Muscle of leg (tissue), 11 donors: ENCODE data around the gene TRAF3. TPM values are rescaled to one million over a fixed set of nuclear protein-coding genes. Genes with fewer than 3 reads are reported as not detected.

Source experiments
- DNase-seq: peaks from one replicate; pipeline ENCODE4 v3.0.0; 2013
- H3K27ac ChIP-seq: one replicate; pipeline ENCODE4 v1.5.1; 2013; ENCODE audit warnings: mild to moderate bottlenecking, low read length, control low read depth
- H3K27me3 ChIP-seq: one replicate; pipeline ENCODE4 v1.6.1; 2013; ENCODE audit warnings: low read length; ENCODE audit not compliant: control insufficient read depth, insufficient read depth
- H3K36me3 ChIP-seq: one replicate; pipeline ENCODE4 v1.6.1; 2013; ENCODE audit warnings: low read length; ENCODE audit not compliant: control insufficient read depth, insufficient read depth
- H3K4me1 ChIP-seq: one replicate; pipeline ENCODE4 v1.6.1; 2013; ENCODE audit warnings: low read length; ENCODE audit not compliant: control insufficient read depth, insufficient read depth
- H3K4me3 ChIP-seq: one replicate; pipeline ENCODE4 v1.5.1; 2013; ENCODE audit warnings: low read length, control low read depth
- H3K9me3 ChIP-seq: replicated peaks from 2 replicates; pipeline ENCODE4 v1.6.1; 2013; ENCODE audit warnings: low read depth, low read length; ENCODE audit not compliant: control insufficient read depth
- WGBS: methylation state at CpG from one replicate; pipeline ENCODE4 v1.1.5; 2013; ENCODE audit warnings: missing lambda C conversion rate; ENCODE audit not compliant: insufficient coverage; 5-methylcytosine and 5-hydroxymethylcytosine counted together
- polyA plus RNA-seq, 8 donors: library from polyadenylated mRNA; unstranded; fragments of 120-200 nt; gene quantifications; one replicate each; pipeline versions ENCODE4 v1.2.1 to v1.2.3, GENCODE V29; 2013; ENCODE audit warnings: inconsistent platforms in 1 of 8, low replicate concordance in 1 of 8; ENCODE audit not compliant: insufficient read length in 8 of 8, insufficient read depth in 1 of 8
- total RNA-seq: library from RNA; stranded (reverse); fragments of 120-200 nt; gene quantifications from one replicate; pipeline ENCODE4 v1.2.4, GENCODE V29; 2013

TRAF3 gene
- total and polyA plus RNA-seq, 9 donors = 9.4 to 19.7 (median 13.8) TPM

DNA sequence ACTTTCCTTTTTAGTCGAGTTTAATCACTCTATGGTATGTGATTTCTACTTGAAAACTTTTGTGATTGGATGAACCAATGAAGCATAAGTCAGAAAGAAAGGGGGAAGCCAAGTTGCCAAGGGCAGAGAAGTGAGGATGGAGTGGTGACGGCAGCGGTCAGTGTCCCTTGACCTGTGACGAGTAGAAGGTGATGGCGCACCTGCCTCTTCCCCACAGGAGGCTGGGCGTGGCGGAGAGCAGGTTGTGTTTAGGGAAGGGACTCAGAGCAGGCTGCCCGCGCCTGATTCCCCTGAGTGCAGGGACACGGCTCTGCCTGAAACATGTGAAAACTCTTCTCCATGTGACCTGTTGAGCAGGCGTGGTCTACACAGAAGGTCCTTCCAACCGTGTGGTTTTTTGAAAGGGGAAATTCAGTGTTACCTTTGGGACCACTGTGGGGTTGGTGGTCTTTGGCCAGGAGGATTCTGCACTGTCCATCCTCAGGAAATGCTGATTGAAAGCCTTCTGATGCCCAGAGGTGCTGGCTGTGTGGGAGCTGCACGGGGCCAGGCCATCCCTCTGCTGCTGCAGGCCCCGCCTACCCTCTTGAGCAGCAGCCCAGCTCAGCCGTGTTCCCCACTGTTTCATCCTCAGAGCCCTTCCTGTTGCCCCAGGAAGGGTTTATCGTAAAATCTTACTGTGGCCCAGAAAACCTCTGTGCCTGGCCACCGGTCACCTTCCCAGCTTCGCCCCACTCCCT is 121.7 kb downstream of the TRAF3 start:
- 81% methylated on average over 18 of the region's 18 CpGs for WGBS
- H3K4me3 ChIP-seq = no peak overlapping the region
- peaks cover 35% of the 10 kb centered on the region for H3K36me3 ChIP-seq
- no peaks in the 10 kb centered on the region for H3K27me3 ChIP-seq
- peaks cover 2% of the 10 kb centered on the region for H3K4me1 ChIP-seq
- no peak overlapping the region for H3K27ac ChIP-seq
- no peaks in the 10 kb centered on the region for H3K9me3 ChIP-seq
- no peak for DNase-seq

- H3K4me1 ChIP-seq = peaks cover 2% of the 10 kb centered on the region
- peaks cover 36% of the 10 kb centered on the region for H3K36me3 ChIP-seq
- H3K4me3 ChIP-seq = no peak overlapping the region
- WGBS = 93% methylated on average over 3 of the region's 8 CpGs
- DNase-seq = no peak
- no peaks in the 10 kb centered on the region for H3K9me3 ChIP-seq
- H3K27me3 ChIP-seq = no peaks in the 10 kb centered on the region
- no peak overlapping the region for H3K27ac ChIP-seq
Observed at GRCh38 chr14:102899516-102899900, 122.3 kb downstream of the TRAF3 start.

GRCh38 chr14:102900631-102901571 is 123.7 kb downstream of the TRAF3 start:
- H3K27ac ChIP-seq = no peak overlapping the region
- H3K27me3 ChIP-seq = no peaks in the 10 kb centered on the region
- no peaks in the 10 kb centered on the region for H3K9me3 ChIP-seq
- peaks cover 2% of the 10 kb centered on the region for H3K4me1 ChIP-seq
- WGBS = 78% methylated on average over 38 of the region's 39 CpGs
- no peak for DNase-seq
- peaks cover 37% of the 10 kb centered on the region for H3K36me3 ChIP-seq
- H3K4me3 ChIP-seq = no peak overlapping the region

- Histone ChIP-seq H3K27ac (no peak overlapping the region), H3K9me3 (no peaks in the 10 kb centered on the region), H3K36me3 (peaks cover 38% of the 10 kb centered on the region), H3K4me1 (peaks cover 2% of the 10 kb centered on the region), H3K4me3 (no peak overlapping the region), H3K27me3 (no peaks in the 10 kb centered on the region)
- WGBS = 70% methylated on average over 4 of the region's 4 CpGs
- no peak for DNase-seq
Observed at GRCh38 chr14:102901633-102902032, 124.4 kb downstream of the TRAF3 start.

- Histone ChIP-seq H3K36me3 (peaks cover 41% of the 10 kb centered on the region), H3K4me1 (peaks cover 2% of the 10 kb centered on the region), H3K27me3 (no peaks in the 10 kb centered on the region), H3K9me3 (no peaks in the 10 kb centered on the region), H3K27ac (no peak overlapping the region), H3K4me3 (no peak overlapping the region)
- DNase-seq = no peak
- 83% methylated on average over 5 of the region's 7 CpGs for WGBS
Observed at GRCh38 chr14:102902086-102902485, 124.8 kb downstream of the TRAF3 start.

DNA sequence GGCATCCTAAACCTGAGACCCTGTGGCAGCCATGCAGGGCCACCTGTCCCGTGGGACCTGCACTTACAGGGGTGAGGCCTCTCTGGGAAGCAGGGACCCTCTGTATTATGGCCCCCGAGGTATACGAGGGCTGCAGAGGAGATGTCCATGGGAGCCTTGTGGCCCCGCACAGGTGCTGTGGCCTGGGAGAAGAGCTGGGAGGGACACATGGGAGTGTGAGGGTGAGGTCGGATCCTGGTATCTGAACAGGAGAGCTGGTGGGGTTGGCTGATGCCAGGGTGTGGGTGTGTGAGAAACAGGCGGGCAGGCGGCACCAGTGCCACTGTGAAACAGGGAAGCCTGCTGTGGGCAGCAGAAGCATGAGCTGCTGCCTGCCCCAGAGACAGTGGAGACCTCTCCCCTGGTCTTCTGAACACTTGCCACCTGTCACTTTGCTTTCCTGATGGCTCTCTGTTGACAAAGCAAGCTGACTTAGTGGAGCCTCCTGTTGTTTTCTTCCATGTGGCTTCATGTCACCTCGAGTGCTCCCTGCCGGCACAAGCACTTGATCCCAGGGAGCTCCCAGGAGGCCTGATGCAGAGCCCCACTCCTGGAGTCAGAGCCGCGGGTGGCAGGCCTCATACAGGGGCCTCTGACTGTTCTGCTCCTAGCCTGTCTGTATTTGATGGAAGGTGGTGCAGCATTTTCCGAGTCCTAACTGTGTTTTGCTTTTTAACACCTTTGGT is 125.4 kb downstream of the TRAF3 start:
- WGBS = 83% methylated on average over 8 of the region's 12 CpGs
- Histone ChIP-seq H3K4me3 (no peak overlapping the region), H3K4me1 (peaks cover 2% of the 10 kb centered on the region), H3K27me3 (no peaks in the 10 kb centered on the region), H3K9me3 (no peaks in the 10 kb centered on the region), H3K36me3 (peaks cover 41% of the 10 kb centered on the region), H3K27ac (no peak overlapping the region)
- DNase-seq = no peak

DNA sequence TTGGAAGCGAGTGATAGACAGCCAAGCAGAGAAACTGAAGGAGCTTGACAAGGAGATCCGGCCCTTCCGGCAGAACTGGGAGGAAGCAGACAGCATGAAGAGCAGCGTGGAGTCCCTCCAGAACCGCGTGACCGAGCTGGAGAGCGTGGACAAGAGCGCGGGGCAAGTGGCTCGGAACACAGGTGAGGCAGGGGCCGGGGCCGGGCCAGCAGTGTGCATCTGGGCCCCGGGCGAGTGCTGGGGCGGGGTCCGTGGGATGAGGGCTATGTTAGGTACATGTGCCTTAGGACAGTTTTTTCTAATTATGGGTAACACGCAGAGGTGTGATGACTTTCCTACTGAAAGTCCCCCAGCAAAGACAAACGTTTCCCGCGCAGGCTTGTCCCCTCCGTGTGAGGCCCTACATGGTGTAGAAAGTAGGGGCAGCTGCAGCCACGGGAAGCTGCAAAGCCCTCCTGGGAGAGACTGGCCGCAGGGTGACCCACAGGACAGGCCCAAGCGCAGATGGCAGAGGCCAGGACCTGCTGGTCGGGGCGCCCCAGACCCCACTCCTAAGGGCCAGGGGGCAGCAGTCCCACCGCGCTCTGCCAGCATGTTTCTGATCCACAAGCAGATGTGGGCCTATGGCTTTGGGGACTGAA is 126.1 kb downstream of the TRAF3 start:
- no peaks in the 10 kb centered on the region for H3K9me3 ChIP-seq
- H3K4me1 ChIP-seq = peaks cover 2% of the 10 kb centered on the region
- no peak overlapping the region for H3K4me3 ChIP-seq
- WGBS = 91% methylated on average over 27 of the region's 29 CpGs
- H3K27ac ChIP-seq = no peak overlapping the region
- peaks cover 41% of the 10 kb centered on the region for H3K36me3 ChIP-seq
- no peak for DNase-seq
- no peaks in the 10 kb centered on the region for H3K27me3 ChIP-seq

DNA sequence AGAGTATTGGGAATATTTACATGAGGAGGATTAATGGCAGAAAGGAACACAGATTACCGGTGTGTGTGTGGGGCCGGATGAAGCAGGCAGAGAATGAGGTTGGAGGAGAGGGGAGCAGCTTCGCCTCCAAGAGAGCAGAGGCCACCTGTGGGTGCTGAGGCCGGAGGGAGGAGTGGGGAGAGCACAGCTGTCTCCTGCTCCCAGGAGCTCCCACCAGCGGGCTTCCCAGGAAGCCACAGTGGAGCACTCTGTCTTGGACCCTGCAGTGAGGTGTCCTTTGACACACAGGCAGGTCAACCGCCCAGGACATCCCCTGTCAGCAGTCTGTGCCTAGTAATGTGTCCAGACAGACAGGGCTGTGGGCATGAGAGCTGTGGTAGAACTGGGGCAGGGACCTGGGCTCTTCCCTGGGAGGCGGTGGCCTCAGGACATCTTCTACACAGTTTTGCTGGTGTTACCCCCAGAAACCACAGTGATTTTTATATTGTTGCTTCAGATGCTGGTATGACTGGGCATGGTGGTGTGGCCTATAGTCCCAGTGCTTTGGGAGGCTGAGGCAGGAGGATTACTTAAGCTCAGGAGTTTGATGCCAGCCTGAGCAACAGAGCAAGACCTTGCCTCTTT is 126.8 kb downstream of the TRAF3 start:
- no peak for DNase-seq
- no peaks in the 10 kb centered on the region for H3K9me3 ChIP-seq
- 94% methylated on average over 7 of the region's 7 CpGs for WGBS
- H3K27ac ChIP-seq = no peak overlapping the region
- H3K4me3 ChIP-seq = no peak overlapping the region
- peaks cover 41% of the 10 kb centered on the region for H3K36me3 ChIP-seq
- peaks cover 2% of the 10 kb centered on the region for H3K4me1 ChIP-seq
- H3K27me3 ChIP-seq = no peaks in the 10 kb centered on the region
